WTC11 (cell line): ENCODE data around the gene SPOCD1. TPM values are rescaled to one million over a fixed set of nuclear protein-coding genes. Genes with fewer than 3 reads are reported as not detected.

ENCODE experiments used
- ATAC-seq: fragments of 200-7000 bp; cut with Tn5 transposase; 2 replicates; pipeline ENCODE4 v1.10.0; 2021; ENCODE audit warnings: mild to moderate bottlenecking, moderate library complexity
- CTCF ChIA-PET: fragments of 300-600 bp; sonication (Branson Sonifier 250); formaldehyde crosslinking; loops from one replicate; lab custom pipeline; 2021; ENCODE audit warnings: antibody characterized with exemption; lab: Charles Lee
- POLR2A ChIA-PET: fragments of 350-600 bp; sonication (Branson Sonifier 250); formaldehyde crosslinking; loops from one replicate; lab custom pipeline; 2021; ENCODE audit warnings: antibody characterized with exemption; lab: Charles Lee
- DNase-seq: peaks from one replicate; pipeline ENCODE4 v3.0.0; 2021; ENCODE audit warnings: low spot score
- H3K27ac Mint-ChIP-seq: 2 replicates; pipeline ENCODE4 v1.8.0; 2021; ENCODE audit warnings: mixed read lengths
- H3K27me3 Mint-ChIP-seq: 2 replicates; pipeline ENCODE4 v1.8.0; 2021; ENCODE audit warnings: low read depth, mild to moderate bottlenecking, moderate library complexity, mixed read lengths
- H3K36me3 Mint-ChIP-seq: 2 replicates; pipeline ENCODE4 v1.8.0; 2021; ENCODE audit warnings: mixed read lengths
- H3K4me1 Mint-ChIP-seq: 2 replicates; pipeline ENCODE4 v1.8.0; 2022; ENCODE audit warnings: mixed read lengths
- H3K4me3 Mint-ChIP-seq: 2 replicates; pipeline ENCODE4 v1.8.0; 2021; ENCODE audit warnings: mild to moderate bottlenecking, moderate library complexity, mixed read lengths
- H3K9me3 Mint-ChIP-seq: 2 replicates; pipeline ENCODE4 v1.8.0; 2021; ENCODE audit warnings: mixed read lengths
- AFF4 ChIP-seq: sonication (generic); formaldehyde crosslinking; IDR thresholded peaks from 2 replicates; pipeline ENCODE4 v1.8.1; 2023; ENCODE audit warnings: mild to moderate bottlenecking, missing genetic modification reagents, borderline replicate concordance
- ATF6 ChIP-seq: sonication (generic); formaldehyde crosslinking; IDR thresholded peaks from 2 replicates; pipeline ENCODE4 v1.8.1; 2023; ENCODE audit warnings: mild to moderate bottlenecking, missing genetic modification reagents
- FOXJ3 ChIP-seq: sonication (generic); formaldehyde crosslinking; IDR thresholded peaks from 2 replicates; pipeline ENCODE4 v1.9.0; 2021; ENCODE audit warnings: missing genetic modification reagents, mild to moderate bottlenecking, borderline replicate concordance
- FOXK1 ChIP-seq: sonication (generic); formaldehyde crosslinking; IDR thresholded peaks from 2 replicates; pipeline ENCODE4 v1.8.0; 2022; ENCODE audit warnings: mild to moderate bottlenecking, moderate library complexity, missing genetic modification reagents
- JAZF1 ChIP-seq: fragments of 250-450 bp; sonication (Bioruptor Pico); IDR thresholded peaks from 2 replicates; pipeline ENCODE4 v1.9.0; 2021; ENCODE audit warnings: moderate library complexity, mild to moderate bottlenecking, inconsistent platforms
- KAT7 ChIP-seq: sonication (generic); formaldehyde crosslinking; IDR thresholded peaks from 2 replicates; pipeline ENCODE4 v1.8.1; 2023; ENCODE audit warnings: missing genetic modification reagents, mild to moderate bottlenecking, borderline replicate concordance
- MYBL2 ChIP-seq: sonication (generic); formaldehyde crosslinking; IDR thresholded peaks from 2 replicates; pipeline ENCODE4 v1.8.1; 2023; ENCODE audit warnings: mild to moderate bottlenecking, moderate library complexity, missing genetic modification reagents
- NFE2L1 ChIP-seq: sonication (generic); formaldehyde crosslinking; IDR thresholded peaks from 2 replicates; pipeline ENCODE4 v1.8.1; 2023; ENCODE audit warnings: missing genetic modification reagents
- OVOL2 ChIP-seq: fragments of 250-450 bp; sonication (Bioruptor Pico); IDR thresholded peaks from 2 replicates; pipeline ENCODE4 v1.9.0; 2021; ENCODE audit warnings: mild to moderate bottlenecking, borderline replicate concordance
- PRDM15 ChIP-seq: sonication (generic); formaldehyde crosslinking; IDR thresholded peaks from 2 replicates; pipeline ENCODE4 v1.8.0; 2022; ENCODE audit warnings: missing genetic modification reagents
- PREB ChIP-seq: sonication (generic); formaldehyde crosslinking; IDR thresholded peaks from 2 replicates; pipeline ENCODE4 v1.8.1; 2022; ENCODE audit warnings: mild to moderate bottlenecking, missing genetic modification reagents, moderate library complexity, borderline replicate concordance
- PRRX2 ChIP-seq: fragments of 250-450 bp; sonication (Bioruptor Pico); IDR thresholded peaks from 2 replicates; pipeline ENCODE4 v1.8.0; 2021; ENCODE audit warnings: mild to moderate bottlenecking
- STAT6 ChIP-seq: sonication (generic); formaldehyde crosslinking; conservative IDR thresholded peaks from 2 replicates; pipeline ENCODE4 v1.8.1; 2023; ENCODE audit warnings: mild to moderate bottlenecking, low read depth, missing genetic modification reagents, moderate library complexity
- TEAD4 ChIP-seq: sonication (generic); formaldehyde crosslinking; IDR thresholded peaks from 2 replicates; pipeline ENCODE4 v1.8.0; 2022; ENCODE audit warnings: mild to moderate bottlenecking, missing genetic modification reagents
- ZNF423 ChIP-seq: fragments of 250-450 bp; sonication (Bioruptor Pico); IDR thresholded peaks from 2 replicates; pipeline ENCODE4 v2.1.2; 2022; ENCODE audit warnings: mild to moderate bottlenecking, moderate library complexity
- ZNF532 ChIP-seq: fragments of 250-450 bp; sonication (Bioruptor Pico); IDR thresholded peaks from 2 replicates; pipeline ENCODE4 v1.9.0; 2021; ENCODE audit warnings: mild to moderate bottlenecking, borderline replicate concordance
- ZSCAN18 ChIP-seq: fragments of 250-450 bp; sonication (Bioruptor Pico); IDR thresholded peaks from 2 replicates; pipeline ENCODE4 v2.1.2; 2022; ENCODE audit warnings: mild to moderate bottlenecking, moderate library complexity
- total RNA-seq: library from RNA; stranded (reverse); gene quantifications from 3 replicates; pipeline ENCODE4 v1.2.3, GENCODE V29; 2021

SPOCD1 gene
- total RNA-seq, 1 experiment from 2014 or later, result 3.0 TPM

GRCh38 chr1:31814041-31814511, 1.7 kb downstream of the SPOCD1 start:
- ChIA-PET CTCF (interaction anchor here (0.8 to 12.9 kb wide), 4 partner anchors 25 to 149 kb away, joined by 3 to 153 read pairs (median 4); partner anchors contain the start of gene PTP4A2), POLR2A (interaction anchor here (2.3 kb wide), 1 partner anchor 150 kb away, joined by 6 read pairs; no protein-coding TSS in a partner anchor)
- H3K9me3 Mint-ChIP-seq, result peaks cover 3% of the 10 kb centered on the region; the same call in 1 of the 2 replicates
- ATAC-seq (no peak), DNase-seq (no peak)
- H3K27ac Mint-ChIP-seq, result no peak overlapping the region
- H3K4me3 Mint-ChIP-seq, result no peak overlapping the region
- no peaks in the 10 kb centered on the region for H3K36me3 Mint-ChIP-seq
- H3K4me1 Mint-ChIP-seq, result peaks cover 4% of the 10 kb centered on the region; the same call in 1 of the 2 replicates
- peaks cover 5% of the 10 kb centered on the region for H3K27me3 Mint-ChIP-seq
- TF ChIP-seq KAT7 (CRISPR knock-in tag), result no peak
- TF ChIP-seq ZNF532 (CRISPR knock-in tag), result no peak
- no peak for TF ChIP-seq JAZF1
- TF ChIP-seq FOXJ3 (CRISPR knock-in tag), result no peak
- no peak for TF ChIP-seq PREB (CRISPR knock-in tag)
- TF ChIP-seq TEAD4, result no peak
- no peak for TF ChIP-seq PRDM15
- no peak for TF ChIP-seq ATF6 (CRISPR knock-in tag)
- no peak for TF ChIP-seq ZSCAN18
- TF ChIP-seq ZNF423 (CRISPR knock-in tag), result no peak
- TF ChIP-seq STAT6, result no peak
- no peak for TF ChIP-seq FOXK1 (CRISPR knock-in tag)
- no peak for TF ChIP-seq PRRX2 (CRISPR knock-in tag)
- TF ChIP-seq AFF4 (CRISPR knock-in tag), result no peak
- no peak for TF ChIP-seq MYBL2 (CRISPR knock-in tag)
- TF ChIP-seq OVOL2 (CRISPR knock-in tag), result no peak
- TF ChIP-seq NFE2L1 (CRISPR knock-in tag), result no peak
